C4-2B (cell line): ENCODE measurements around the gene DVL3.

Source experiments
- ZFX ChIP-seq: fragments of 450-650 bp; IDR thresholded peaks from 2 replicates; pipeline ENCODE4 v1.6.1; 2017
- TF ChIP-seq, protein P1 (sequence below): fragments of 450-650 bp; conservative IDR thresholded peaks from 2 replicates; pipeline ENCODE4 v1.5.1; 2017; ENCODE audit warnings: mild to moderate bottlenecking

DNA sequence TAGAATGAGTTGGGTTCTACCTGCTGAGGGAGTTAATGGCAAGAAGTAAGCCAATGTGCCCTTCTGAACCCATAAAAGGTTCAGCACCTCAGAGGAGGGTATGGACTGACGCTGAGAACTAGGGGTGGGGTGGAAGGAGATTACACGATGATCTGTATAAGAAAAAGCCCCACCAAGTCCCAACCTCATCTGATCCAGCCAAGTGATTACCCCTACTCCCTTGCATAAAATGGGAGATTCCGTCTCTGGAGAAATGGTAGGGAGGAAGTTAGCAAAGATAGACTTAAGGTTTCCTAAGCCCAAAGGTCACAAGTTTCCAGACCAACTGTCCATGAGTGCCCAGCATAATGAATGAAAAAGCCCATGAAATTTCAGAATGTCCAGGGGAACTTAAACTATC is 7.1 kb upstream of the DVL3 start:
- TF ChIP-seq, protein P1, sequence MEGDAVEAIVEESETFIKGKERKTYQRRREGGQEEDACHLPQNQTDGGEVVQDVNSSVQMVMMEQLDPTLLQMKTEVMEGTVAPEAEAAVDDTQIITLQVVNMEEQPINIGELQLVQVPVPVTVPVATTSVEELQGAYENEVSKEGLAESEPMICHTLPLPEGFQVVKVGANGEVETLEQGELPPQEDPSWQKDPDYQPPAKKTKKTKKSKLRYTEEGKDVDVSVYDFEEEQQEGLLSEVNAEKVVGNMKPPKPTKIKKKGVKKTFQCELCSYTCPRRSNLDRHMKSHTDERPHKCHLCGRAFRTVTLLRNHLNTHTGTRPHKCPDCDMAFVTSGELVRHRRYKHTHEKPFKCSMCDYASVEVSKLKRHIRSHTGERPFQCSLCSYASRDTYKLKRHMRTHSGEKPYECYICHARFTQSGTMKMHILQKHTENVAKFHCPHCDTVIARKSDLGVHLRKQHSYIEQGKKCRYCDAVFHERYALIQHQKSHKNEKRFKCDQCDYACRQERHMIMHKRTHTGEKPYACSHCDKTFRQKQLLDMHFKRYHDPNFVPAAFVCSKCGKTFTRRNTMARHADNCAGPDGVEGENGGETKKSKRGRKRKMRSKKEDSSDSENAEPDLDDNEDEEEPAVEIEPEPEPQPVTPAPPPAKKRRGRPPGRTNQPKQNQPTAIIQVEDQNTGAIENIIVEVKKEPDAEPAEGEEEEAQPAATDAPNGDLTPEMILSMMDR, result no peak
- no peak for TF ChIP-seq ZFX
